K562 (cell line): ENCODE measurements around the gene MRPL38. TPM values are rescaled to one million over a fixed set of nuclear protein-coding genes. Genes with fewer than 3 reads are reported as not detected.

Experiments used
- CBX3 ChIP-seq, 2 experiments: IDR thresholded peaks; 1 replicate in 1 of 2; 2 replicates in 1 of 2; pipeline ENCODE4 v1.6.1; 2012; ENCODE audit warnings: inconsistent platforms in 2 of 2, low read length in 2 of 2, borderline replicate concordance in 1 of 2, control low read depth in 1 of 2
- CHCHD3 ChIP-seq: fragments of 250-450 bp; sonication (Bioruptor Pico); IDR thresholded peaks from 2 replicates; pipeline ENCODE4 v2.1.2; 2022; ENCODE audit warnings: mild to moderate bottlenecking
- DACH1 ChIP-seq: fragments of 450-650 bp; IDR thresholded peaks from 2 replicates; pipeline ENCODE4 v1.6.1; 2018; ENCODE audit not compliant: partially characterized antibody
- HDAC3 ChIP-seq: fragments of 450-650 bp; IDR thresholded peaks from 2 replicates; pipeline ENCODE4 v1.6.1; 2018; ENCODE audit warnings: borderline replicate concordance, mild to moderate bottlenecking, moderate library complexity; ENCODE audit not compliant: partially characterized antibody
- MYNN ChIP-seq, 2 experiments: sonication (generic); formaldehyde crosslinking in 1 of 2; IDR thresholded peaks; 2 replicates each; pipeline versions ENCODE4 v1.5.0 to v1.6.1; 2016 to 2020; ENCODE audit warnings: antibody characterized with exemption in 1 of 2, missing genetic modification reagents in 1 of 2
- TCF3 ChIP-seq: sonication (generic); formaldehyde crosslinking; IDR thresholded peaks from 2 replicates; pipeline ENCODE4 v1.4.0; 2020; ENCODE audit warnings: mild to moderate bottlenecking, missing genetic modification reagents
- ZNF764 ChIP-seq: fragments of 250-450 bp; sonication (Bioruptor Pico); IDR thresholded peaks from 2 replicates; pipeline ENCODE4 v1.4.0; 2020; ENCODE audit warnings: low read depth, mild to moderate bottlenecking, moderate library complexity
- ZNF77 ChIP-seq: fragments of 250-450 bp; sonication (Bioruptor Pico); IDR thresholded peaks from 2 replicates; pipeline ENCODE4 v1.5.0; 2020
- polyA plus RNA-seq, 8 experiments: library from polyadenylated mRNA; depleted of rRNA in 4 of 8; stranded (reverse) in 5 of 8; unstranded in 3 of 8; fragments of >200 nt; fragmentation: Nextera tagmentation in 2 of 8; fragmentation: Illumina TruSeq in 1 of 8; extraction: Ambion mirVana in 2 of 8; extraction: Trizol in 1 of 8; gene quantifications; 2 replicates each; pipeline versions ENCODE4 v1.2.1 to v1.2.3, GENCODE V29; 2011 to 2014; ENCODE audit warnings: inconsistent platforms in 1 of 8, missing spikeins in 1 of 8
- total RNA-seq, 7 experiments: library from RNA; depleted of rRNA in 6 of 7; stranded (reverse); fragments of >200 nt in 6 of 7; fragmentation: Illumina TruSeq in 2 of 7; extraction: Trizol in 2 of 7; gene quantifications; 2 replicates each; pipeline versions ENCODE4 v1.2.1 to v1.2.3, GENCODE V29; 2011 to 2021; ENCODE audit warnings: low replicate concordance in 1 of 7
- TF ChIP-seq, protein P1 (sequence below): fragments of 450-650 bp; IDR thresholded peaks from 2 replicates; pipeline ENCODE4 v1.6.1; 2016; ENCODE audit warnings: low read depth
- TF ChIP-seq, protein P2 (sequence below): sonication (generic); formaldehyde crosslinking; IDR thresholded peaks from 2 replicates; pipeline ENCODE4 v1.8.1; 2022; ENCODE audit warnings: missing genetic modification reagents
- TF ChIP-seq, protein P3 (sequence below): fragments of 150-350 bp; IDR thresholded peaks from 2 replicates; pipeline ENCODE4 v1.6.1; 2014; ENCODE audit warnings: low read depth, mild to moderate bottlenecking, low read length, borderline replicate concordance
- TF ChIP-seq, protein P4 (sequence below): fragments of 250-450 bp; sonication (Bioruptor Pico); IDR thresholded peaks from 2 replicates; pipeline ENCODE4 v1.8.0; 2021; ENCODE audit warnings: mild to moderate bottlenecking, moderate library complexity

Gene MRPL38
- total and polyA plus RNA-seq, 9 of the 15 experiments (the other 6 are each of a cell fraction or from before 2014, with no cell fraction given), result 4.5 to 154 (median 48.5) TPM

DNA sequence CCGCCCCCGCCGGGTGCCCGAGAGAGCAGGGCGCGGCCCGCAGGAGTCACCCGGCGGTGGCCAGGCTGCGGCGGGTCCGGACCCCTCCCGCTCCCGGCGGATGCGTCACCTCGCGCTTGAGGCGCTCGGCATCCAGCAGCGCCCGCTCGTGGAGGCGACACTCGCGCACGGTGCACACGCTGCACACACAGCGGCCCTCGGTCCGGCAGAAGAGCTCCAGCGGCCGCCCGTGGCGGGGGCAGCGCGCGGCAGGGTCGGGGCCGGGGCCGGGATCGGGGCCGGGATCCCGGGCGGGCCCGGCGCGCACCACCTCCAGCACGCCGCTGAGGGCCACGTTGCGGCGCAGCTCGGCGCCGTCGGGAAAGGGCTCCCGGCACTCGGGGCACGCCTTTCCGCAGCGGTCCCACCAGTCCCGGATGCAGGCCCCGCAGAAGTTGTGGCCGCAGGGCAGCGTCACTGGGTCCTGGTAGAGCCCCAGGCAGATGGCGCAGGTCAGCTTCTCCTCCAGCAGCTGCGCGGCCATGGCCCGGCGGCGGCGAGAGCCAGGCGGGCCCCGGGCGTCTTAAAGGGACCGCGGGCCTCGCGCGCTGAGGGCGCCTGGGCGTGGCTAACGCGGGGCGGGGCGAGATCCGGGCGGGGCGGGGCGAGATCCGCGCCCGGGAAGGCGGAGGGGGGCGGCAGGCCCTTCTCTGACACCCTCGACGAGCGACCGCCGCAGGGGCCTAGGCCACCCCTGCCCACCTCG, 8.1 kb downstream of the MRPL38 start, which contains the start of gene TRIM65 (continued):
- TF ChIP-seq, protein P1, sequence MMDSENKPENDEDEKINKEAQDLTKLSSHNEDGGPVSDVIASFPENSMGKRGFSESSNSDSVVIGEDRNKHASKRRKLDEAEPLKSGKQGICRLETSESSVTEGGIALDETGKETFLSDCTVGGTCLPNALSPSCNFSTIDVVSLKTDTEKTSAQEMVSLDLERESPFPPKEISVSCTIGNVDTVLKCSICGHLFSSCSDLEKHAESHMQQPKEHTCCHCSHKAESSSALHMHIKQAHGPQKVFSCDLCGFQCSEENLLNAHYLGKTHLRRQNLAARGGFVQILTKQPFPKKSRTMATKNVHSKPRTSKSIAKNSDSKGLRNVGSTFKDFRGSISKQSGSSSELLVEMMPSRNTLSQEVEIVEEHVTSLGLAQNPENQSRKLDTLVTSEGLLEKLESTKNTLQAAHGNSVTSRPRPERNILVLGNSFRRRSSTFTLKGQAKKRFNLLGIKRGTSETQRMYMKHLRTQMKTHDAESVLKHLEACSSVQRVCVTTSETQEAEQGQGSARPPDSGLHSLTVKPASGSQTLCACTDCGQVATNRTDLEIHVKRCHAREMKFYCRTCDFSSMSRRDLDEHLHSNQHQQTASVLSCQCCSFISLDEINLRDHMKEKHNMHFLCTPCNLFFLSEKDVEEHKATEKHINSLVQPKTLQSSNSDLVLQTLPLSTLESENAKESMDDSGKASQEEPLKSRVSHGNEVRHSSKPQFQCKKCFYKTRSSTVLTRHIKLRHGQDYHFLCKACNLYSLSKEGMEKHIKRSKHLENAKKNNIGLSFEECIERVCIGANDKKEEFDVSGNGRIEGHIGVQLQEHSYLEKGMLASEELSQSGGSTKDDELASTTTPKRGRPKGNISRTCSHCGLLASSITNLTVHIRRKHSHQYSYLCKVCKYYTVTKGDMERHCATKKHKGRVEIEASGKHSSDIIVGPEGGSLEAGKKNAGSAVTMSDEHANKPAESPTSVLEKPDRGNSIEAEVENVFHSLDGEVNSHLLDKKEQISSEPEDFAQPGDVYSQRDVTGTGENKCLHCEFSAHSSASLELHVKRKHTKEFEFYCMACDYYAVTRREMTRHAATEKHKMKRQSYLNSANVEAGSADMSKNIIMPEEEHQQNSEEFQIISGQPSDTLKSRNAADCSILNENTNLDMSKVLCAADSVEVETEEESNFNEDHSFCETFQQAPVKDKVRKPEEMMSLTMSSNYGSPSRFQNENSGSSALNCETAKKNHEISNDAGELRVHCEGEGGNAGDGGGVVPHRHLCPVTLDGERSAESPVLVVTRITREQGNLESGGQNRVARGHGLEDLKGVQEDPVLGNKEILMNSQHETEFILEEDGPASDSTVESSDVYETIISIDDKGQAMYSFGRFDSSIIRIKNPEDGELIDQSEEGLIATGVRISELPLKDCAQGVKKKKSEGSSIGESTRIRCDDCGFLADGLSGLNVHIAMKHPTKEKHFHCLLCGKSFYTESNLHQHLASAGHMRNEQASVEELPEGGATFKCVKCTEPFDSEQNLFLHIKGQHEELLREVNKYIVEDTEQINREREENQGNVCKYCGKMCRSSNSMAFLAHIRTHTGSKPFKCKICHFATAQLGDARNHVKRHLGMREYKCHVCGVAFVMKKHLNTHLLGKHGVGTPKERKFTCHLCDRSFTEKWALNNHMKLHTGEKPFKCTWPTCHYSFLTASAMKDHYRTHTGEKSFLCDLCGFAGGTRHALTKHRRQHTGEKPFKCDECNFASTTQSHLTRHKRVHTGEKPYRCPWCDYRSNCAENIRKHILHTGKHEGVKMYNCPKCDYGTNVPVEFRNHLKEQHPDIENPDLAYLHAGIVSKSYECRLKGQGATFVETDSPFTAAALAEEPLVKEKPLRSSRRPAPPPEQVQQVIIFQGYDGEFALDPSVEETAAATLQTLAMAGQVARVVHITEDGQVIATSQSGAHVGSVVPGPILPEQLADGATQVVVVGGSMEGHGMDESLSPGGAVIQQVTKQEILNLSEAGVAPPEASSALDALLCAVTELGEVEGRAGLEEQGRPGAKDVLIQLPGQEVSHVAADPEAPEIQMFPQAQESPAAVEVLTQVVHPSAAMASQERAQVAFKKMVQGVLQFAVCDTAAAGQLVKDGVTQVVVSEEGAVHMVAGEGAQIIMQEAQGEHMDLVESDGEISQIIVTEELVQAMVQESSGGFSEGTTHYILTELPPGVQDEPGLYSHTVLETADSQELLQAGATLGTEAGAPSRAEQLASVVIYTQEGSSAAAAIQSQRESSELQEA, result no peak
- no peak; the same call in 1 of the 2 replicates for TF ChIP-seq TCF3 (CRISPR knock-in tag)
- TF ChIP-seq DACH1, result no peak
- no peak for TF ChIP-seq CBX3 (IDR thresholded peaks at IDR 0.05; ENCODE audit: borderline replicate concordance in 1 of 2, low read length in 2 of 2)
- TF ChIP-seq, protein P2, sequence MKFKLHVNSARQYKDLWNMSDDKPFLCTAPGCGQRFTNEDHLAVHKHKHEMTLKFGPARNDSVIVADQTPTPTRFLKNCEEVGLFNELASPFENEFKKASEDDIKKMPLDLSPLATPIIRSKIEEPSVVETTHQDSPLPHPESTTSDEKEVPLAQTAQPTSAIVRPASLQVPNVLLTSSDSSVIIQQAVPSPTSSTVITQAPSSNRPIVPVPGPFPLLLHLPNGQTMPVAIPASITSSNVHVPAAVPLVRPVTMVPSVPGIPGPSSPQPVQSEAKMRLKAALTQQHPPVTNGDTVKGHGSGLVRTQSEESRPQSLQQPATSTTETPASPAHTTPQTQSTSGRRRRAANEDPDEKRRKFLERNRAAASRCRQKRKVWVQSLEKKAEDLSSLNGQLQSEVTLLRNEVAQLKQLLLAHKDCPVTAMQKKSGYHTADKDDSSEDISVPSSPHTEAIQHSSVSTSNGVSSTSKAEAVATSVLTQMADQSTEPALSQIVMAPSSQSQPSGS, result no peak
- no peak for TF ChIP-seq MYNN (IDR thresholded peaks at IDR 0.05)
- TF ChIP-seq MYNN (CRISPR knock-in tag; IDR thresholded peaks at IDR 0.05), result no peak
- no peak for TF ChIP-seq ZNF77
- TF ChIP-seq, protein P3, sequence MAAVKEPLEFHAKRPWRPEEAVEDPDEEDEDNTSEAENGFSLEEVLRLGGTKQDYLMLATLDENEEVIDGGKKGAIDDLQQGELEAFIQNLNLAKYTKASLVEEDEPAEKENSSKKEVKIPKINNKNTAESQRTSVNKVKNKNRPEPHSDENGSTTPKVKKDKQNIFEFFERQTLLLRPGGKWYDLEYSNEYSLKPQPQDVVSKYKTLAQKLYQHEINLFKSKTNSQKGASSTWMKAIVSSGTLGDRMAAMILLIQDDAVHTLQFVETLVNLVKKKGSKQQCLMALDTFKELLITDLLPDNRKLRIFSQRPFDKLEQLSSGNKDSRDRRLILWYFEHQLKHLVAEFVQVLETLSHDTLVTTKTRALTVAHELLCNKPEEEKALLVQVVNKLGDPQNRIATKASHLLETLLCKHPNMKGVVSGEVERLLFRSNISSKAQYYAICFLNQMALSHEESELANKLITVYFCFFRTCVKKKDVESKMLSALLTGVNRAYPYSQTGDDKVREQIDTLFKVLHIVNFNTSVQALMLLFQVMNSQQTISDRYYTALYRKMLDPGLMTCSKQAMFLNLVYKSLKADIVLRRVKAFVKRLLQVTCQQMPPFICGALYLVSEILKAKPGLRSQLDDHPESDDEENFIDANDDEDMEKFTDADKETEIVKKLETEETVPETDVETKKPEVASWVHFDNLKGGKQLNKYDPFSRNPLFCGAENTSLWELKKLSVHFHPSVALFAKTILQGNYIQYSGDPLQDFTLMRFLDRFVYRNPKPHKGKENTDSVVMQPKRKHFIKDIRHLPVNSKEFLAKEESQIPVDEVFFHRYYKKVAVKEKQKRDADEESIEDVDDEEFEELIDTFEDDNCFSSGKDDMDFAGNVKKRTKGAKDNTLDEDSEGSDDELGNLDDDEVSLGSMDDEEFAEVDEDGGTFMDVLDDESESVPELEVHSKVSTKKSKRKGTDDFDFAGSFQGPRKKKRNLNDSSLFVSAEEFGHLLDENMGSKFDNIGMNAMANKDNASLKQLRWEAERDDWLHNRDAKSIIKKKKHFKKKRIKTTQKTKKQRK, result no peak
- no peak for TF ChIP-seq HDAC3
- TF ChIP-seq, protein P4, sequence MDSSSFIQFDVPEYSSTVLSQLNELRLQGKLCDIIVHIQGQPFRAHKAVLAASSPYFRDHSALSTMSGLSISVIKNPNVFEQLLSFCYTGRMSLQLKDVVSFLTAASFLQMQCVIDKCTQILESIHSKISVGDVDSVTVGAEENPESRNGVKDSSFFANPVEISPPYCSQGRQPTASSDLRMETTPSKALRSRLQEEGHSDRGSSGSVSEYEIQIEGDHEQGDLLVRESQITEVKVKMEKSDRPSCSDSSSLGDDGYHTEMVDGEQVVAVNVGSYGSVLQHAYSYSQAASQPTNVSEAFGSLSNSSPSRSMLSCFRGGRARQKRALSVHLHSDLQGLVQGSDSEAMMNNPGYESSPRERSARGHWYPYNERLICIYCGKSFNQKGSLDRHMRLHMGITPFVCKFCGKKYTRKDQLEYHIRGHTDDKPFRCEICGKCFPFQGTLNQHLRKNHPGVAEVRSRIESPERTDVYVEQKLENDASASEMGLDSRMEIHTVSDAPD, result no peak
- TF ChIP-seq CHCHD3 (CRISPR knock-in tag), result no peak
- TF ChIP-seq ZNF764 (CRISPR knock-in tag), result no peak
